Middle frontal gyrus (tissue), 1 donor: Measurements from ENCODE around the gene SDR9C7.

Source experiments
- DNase-seq: peaks from one replicate; pipeline ENCODE4 v3.0.0-alpha.2; 2015; ENCODE audit warnings: low spot score; ENCODE audit errors: extremely low spot score

The SDR9C7 gene

GRCh38 chr12:56877195-56878009 is 56.8 kb downstream of the SDR9C7 start:
- no peak for DNase-seq

- no peak for DNase-seq
These were observed 59.4 kb downstream of the SDR9C7 start for GRCh38 chr12:56874821-56875220.

- no peak for DNase-seq
These were observed 60.8 kb downstream of the SDR9C7 start for GRCh38 chr12:56873382-56873781.
